GM12874 (cell line): ENCODE results near the gene JAKMIP1.

Source experiments
- TF ChIP-seq, protein P1 (sequence below): IDR thresholded peaks from 2 replicates; pipeline ENCODE4 v1.5.1; 2011; ENCODE audit warnings: low read depth, mild to moderate bottlenecking, control low read depth, low read length, moderate library complexity; ENCODE audit not compliant: insufficient read depth

The JAKMIP1 gene

DNA sequence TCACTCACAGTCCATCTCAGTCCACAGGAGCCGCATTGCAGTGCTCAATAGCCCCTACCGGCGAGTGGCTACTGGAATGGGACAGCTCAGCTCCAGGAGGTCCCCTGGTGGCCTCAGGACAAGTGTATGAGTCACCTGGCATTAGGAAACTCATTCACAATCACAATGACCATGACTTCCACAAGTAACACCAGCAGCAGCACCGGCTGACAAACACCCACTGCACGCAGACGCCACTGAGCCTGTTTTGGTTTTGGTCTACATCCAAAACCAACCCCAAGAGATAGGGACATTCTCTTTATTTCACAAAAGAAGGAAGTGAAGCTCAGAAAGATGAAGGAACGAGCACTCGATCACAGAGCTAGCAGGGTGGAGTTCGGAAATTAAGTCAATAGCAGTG lies 8.1 kb downstream of the JAKMIP1 start:
- TF ChIP-seq, protein P1, sequence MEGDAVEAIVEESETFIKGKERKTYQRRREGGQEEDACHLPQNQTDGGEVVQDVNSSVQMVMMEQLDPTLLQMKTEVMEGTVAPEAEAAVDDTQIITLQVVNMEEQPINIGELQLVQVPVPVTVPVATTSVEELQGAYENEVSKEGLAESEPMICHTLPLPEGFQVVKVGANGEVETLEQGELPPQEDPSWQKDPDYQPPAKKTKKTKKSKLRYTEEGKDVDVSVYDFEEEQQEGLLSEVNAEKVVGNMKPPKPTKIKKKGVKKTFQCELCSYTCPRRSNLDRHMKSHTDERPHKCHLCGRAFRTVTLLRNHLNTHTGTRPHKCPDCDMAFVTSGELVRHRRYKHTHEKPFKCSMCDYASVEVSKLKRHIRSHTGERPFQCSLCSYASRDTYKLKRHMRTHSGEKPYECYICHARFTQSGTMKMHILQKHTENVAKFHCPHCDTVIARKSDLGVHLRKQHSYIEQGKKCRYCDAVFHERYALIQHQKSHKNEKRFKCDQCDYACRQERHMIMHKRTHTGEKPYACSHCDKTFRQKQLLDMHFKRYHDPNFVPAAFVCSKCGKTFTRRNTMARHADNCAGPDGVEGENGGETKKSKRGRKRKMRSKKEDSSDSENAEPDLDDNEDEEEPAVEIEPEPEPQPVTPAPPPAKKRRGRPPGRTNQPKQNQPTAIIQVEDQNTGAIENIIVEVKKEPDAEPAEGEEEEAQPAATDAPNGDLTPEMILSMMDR, result no peak

- TF ChIP-seq, protein P1, result no peak
Measured at GRCh38 chr4:6191448-6192130, 8.8 kb downstream of the JAKMIP1 start.

DNA sequence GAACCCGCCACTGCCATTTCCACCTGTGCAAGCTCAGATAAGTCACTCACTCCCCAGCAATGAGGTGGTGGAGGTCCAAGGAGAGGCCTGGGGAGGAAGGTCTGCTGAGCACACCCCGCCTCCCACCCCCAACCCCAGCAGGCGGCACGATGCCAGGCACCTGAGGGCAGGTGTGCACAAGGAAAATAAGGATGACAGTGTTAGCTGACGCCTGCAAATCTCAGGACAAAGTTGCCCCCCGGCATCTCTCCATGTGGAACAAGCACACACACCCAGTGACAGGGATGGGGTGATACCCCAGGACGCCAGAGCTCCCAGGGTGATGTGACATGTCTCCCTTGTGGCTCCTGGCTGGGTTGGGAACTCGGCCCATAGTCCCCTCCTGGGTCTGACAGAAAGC lies 9.9 kb downstream of the JAKMIP1 start:
- TF ChIP-seq, protein P1, result no peak

GRCh38 chr4:6189511-6189910 lies 10.8 kb downstream of the JAKMIP1 start:
- TF ChIP-seq, protein P1, result no peak

GRCh38 chr4:6188687-6189305 lies 11.6 kb downstream of the JAKMIP1 start:
- TF ChIP-seq, protein P1, result no peak

DNA sequence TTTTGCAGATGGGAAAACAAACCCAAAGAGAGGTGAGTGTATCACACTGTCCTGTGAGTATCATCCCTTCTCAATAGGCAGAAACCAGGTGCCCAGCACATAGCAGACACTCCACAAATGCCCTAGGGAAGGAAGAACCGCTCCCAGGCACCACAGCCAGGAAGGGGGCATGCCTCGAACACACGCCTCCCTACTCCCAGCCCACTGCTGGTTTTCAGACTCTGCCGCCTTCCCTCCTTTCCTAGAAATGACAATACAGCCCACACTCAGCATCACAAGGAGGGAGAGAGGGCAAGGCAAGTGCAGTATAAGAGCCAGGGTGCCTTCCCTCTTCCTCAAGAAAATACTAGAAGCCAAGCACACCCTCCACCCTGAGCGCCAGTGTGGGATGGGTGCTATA lies 16.2 kb downstream of the JAKMIP1 start:
- TF ChIP-seq, protein P1, result no peak

DNA sequence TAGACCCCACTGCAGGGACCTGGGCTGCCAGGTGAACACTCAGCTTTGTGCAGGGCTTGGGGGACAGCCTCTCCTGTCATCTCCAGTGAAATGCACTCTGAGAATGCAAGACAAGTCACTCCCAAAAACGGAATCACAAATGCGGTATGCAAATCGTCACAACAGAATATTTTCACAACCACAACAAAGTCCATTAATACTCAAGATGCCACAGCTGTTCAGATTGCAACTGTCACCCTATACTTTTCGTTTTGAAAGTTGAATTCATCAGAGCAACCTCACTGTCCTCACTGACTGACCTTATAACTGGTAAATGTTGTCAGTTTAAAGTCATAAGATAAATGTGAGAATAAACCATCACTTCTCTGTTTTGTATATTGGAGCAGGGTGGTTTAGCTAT lies 16.6 kb downstream of the JAKMIP1 start:
- TF ChIP-seq, protein P1, result no peak
